Measurements from ENCODE around the gene SSX1.
"Not testable (repeated sequence)": the region's sequence is repeated elsewhere in the genome, so short reads cannot be mapped to it uniquely, and the experiment has no call there.

SSX1 gene, protein sequence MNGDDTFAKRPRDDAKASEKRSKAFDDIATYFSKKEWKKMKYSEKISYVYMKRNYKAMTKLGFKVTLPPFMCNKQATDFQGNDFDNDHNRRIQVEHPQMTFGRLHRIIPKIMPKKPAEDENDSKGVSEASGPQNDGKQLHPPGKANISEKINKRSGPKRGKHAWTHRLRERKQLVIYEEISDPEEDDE

DNA sequence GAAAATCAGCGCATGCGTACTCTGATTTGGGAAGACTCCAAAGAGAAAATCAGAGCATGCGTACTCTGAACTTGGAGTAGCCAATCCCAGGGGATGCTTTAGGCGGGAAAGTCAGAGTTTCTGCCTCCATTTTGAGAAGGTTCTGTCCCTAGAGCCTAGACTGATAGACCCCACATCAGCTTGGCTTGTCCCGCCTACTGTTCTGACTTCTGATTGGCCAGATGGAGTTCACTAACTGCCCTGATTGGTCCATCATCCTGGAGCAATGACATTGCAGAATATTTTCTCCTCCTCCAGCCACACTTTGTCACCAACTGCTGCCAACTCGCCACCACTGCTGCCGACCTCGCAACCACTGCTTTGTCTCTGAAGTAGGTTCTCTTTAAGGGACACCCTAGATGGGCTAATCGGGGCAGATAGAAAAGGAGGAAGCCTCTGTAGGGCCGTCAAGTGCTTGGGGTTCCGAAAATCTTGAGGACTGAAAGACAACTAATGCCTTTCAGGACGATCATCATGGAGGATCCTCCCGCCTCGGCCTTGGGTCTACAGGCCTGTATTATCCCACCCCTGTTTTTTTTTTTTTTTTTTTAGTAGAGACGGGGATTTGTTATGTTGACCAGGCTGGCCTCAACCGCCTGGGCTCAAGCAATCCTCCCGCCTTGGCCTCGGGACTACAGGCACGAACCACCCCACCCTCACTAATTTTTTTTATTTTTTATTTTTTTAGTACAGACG is at the start of gene SSX1:
TSS of gene SSX1 (plus strand) at position 331 of the 735 bp plus-strand sequence. CDS start 1,850 bp downstream, outside the sequence.
- not testable (repeated sequence) for DNase-seq (ENCODE audit: low spot score)

DNA sequence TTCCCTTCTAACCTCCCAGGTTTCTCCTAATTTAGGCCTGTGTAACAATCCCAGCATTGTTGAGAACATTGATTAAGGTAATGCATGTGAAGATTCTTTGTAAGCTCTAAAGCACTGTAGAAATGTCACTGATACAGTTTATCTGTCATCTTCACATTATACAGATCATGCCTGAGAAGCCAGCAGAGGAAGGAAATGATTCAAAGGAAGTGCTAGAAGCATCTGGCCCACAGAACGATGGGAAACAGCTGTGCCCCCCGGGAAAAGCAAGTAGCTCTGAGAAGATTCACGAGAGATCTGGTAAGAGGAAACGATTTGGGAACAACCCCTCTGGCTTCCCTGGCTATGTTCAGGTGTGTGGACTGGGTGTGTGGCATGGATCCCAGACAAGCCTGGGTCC is 40.9 kb upstream of the SSX1 start:
- DNase-seq (ENCODE audit: low spot score) = not testable (repeated sequence)

DNA sequence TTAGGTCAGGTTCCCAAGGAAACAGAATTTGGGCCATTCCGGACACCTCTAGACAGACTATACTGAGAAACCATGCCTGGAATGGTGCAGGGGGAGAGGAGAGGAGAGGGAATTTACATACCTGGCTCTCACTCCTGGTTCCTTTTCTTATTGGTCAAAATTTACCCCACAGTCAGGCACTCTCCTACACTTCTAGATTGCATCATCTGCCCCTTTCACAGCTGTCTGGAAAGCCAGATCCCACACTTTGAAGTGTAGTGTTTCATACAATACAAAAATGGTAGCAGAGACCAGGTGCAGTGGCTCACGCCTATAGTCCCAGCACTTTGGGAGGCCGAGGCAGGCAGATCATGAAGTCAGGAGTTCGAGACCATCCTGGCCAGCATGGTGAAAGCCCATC is 31.0 kb upstream of the SSX1 start:
- not testable (repeated sequence) for DNase-seq (ENCODE audit: low spot score)

DNA sequence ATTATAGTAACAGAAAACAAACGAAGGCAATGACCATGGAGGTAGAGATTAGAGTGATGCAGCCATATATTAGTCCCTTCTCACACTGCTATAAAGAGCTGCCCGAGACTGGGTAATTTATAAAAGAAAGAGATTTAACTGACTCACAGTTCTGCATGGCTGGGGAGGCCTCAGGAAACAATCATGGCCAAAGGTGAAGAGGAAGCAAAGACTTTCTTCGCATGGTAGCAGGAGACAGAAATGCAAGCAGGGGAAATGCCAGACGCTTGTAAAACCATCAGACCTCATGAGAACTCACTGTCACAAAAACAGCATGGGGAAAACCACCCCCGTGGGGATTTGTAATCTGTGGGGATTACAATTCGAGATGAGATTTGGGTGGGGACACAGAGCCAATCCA is 2.2 kb upstream of the SSX1 start:
- not testable (repeated sequence) for DNase-seq (ENCODE audit: low spot score)

DNA sequence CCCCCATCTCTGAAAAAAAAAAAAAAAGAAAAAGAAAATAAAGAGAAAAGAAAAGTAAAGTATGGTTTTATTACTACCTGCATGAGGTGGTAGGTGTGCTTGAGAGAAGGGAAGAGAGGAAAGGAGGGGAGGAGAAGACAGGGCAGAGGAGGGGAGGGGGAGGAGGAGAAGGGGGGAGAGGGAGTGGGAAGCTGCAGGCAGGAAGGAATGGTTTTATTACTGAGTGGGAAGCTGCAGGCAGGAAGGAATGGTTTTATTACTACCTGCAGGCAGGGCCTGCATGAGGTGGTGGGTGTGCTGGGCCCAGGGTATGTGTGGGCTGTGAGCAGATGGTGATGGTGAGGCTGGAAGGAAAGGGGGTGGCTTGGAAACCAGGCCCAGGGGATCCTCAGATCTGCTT is 19.2 kb downstream of the SSX1 start:
- not testable (repeated sequence) for DNase-seq (ENCODE audit: low spot score)

DNA sequence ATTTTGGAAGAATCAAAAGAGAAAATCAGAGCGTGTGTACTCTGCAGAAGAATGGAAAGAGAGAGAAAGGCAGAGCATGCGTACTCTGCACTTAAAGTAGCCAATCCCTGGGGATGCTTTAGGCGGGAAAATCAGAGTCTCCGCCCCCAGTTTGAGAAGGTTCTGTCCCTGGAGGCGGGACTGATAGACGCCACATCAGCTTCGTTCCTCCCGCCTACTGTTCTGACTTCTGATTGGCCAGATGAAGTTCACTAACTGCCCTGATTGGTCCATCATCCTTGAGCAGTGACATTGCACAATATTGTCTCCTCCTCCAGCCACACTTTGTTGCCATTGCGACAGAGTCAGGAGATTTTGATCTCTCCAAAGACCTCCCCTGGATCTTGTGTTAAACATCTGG is 23.8 kb downstream of the SSX1 start:
- DNase-seq (ENCODE audit: low spot score) = no peak

DNA sequence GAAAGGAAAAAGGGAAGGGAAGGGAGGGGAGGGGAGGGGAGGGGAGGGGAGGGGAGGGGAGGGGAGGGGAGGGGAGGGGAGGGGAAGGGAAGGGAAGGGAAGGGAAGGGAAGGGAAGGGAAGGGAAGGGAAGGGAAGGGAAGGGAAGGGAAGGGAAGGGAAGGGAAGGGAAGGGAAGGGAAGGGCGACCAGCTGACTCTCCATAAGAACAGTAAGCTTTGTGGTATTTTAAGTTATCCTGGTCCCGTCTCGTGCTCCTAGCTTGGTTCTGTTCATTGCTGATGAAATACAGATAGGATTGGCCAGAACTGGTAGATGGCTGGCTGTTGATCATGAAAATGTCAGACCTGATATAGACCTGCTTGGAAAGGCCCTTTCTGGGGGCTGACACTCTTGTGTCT is 25.5 kb downstream of the SSX1 start:
- DNase-seq (ENCODE audit: low spot score) = not testable (repeated sequence)

DNA sequence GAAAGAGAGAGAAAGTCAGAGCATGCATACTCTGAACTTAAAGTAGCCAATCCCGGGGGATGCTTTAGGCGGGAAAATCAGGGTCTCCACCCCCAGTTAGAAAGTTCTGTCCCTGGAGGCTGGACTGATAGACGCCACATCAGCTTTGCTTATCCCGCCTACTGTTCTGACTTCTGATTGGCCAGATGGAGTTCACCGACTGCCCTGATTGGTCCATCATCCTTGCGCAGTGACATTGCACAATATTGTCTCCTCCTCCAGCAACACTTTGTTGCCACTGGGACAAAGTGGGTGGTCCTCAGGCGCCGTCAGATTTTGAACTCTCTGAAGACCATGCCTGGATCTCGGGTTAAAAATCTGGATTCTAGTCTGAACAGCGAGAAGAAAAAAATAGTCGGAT is 51.0 kb downstream of the SSX1 start:
- no peak for DNase-seq (ENCODE audit: low spot score)

DNA sequence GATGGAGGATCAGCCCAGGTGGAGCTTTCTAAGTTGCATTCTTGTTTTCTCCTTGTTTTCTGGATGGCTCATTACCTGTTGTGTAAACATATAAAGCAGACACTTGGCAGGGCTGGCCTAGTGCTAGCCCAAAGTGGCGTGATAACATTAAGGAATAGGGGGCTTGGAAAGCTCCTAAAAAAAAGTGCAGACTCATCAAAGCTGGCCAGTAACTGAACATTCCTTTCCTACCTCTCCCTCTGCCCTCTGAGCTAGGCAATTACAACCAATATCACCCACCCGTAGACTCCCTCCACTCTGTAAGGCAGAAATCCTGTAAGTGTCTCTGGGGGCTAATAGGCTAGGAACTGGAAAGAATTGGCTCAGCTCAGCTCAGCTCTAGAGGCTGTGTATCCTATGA is 58.8 kb downstream of the SSX1 start:
- DNase-seq (ENCODE audit: low spot score) = not testable (repeated sequence)

Measured in CD4-positive, alpha-beta T cell treated with Interleukin-2 at 100 ng/mL for 4 hours (primary cell).